H9 (cell line): ENCODE results near the gene OLIG1. TPM values are rescaled to one million over a fixed set of nuclear protein-coding genes. Genes with fewer than 3 reads are reported as not detected.

ENCODE experiments used
- DNase-seq: peaks from one replicate; pipeline ENCODE4 v3.0.0-alpha.2; 2017
- H2AFZ ChIP-seq: one replicate; pipeline ENCODE4 v1.6.1; 2013; ENCODE audit warnings: mild to moderate bottlenecking, low read length, control low read depth, moderate library complexity
- H2AK5ac ChIP-seq: 2 replicates; pipeline ENCODE4 v1.6.1; 2013; ENCODE audit warnings: low read length, control low read depth, mixed read lengths; ENCODE audit not compliant: insufficient read length
- H2BK120ac ChIP-seq: one replicate; pipeline ENCODE4 v1.6.1; 2013; ENCODE audit warnings: low read depth, mild to moderate bottlenecking, low read length, control low read depth, inconsistent platforms; ENCODE audit not compliant: poor library complexity, severe bottlenecking
- H2BK12ac ChIP-seq: 2 replicates; pipeline ENCODE4 v1.6.1; 2013; ENCODE audit warnings: low read length, control low read depth, mixed read lengths, low read depth; ENCODE audit not compliant: insufficient read length
- H2BK15ac ChIP-seq: 2 replicates; pipeline ENCODE4 v1.6.1; 2013; ENCODE audit warnings: low read depth, low read length, control low read depth
- H2BK20ac ChIP-seq: one replicate; pipeline ENCODE4 v1.6.1; 2013; ENCODE audit warnings: low read depth, mild to moderate bottlenecking, low read length, control low read depth, inconsistent platforms; ENCODE audit not compliant: poor library complexity, severe bottlenecking
- H2BK5ac ChIP-seq: 2 replicates; pipeline ENCODE4 v1.6.1; 2013; ENCODE audit warnings: low read length, control low read depth, mixed read lengths; ENCODE audit not compliant: insufficient read length
- H3K14ac ChIP-seq: 2 replicates; pipeline ENCODE4 v1.6.1; 2013; ENCODE audit warnings: low read length, control low read depth; ENCODE audit not compliant: insufficient read depth
- H3K18ac ChIP-seq: 2 replicates; pipeline ENCODE4 v1.6.1; 2013; ENCODE audit warnings: low read depth, mild to moderate bottlenecking, mixed read lengths, low read length, control low read depth; ENCODE audit not compliant: insufficient read length
- H3K23ac ChIP-seq: 2 replicates; pipeline ENCODE4 v1.6.1; 2013; ENCODE audit warnings: low read length, control low read depth, mixed read lengths, low read depth; ENCODE audit not compliant: insufficient read length
- H3K23me2 ChIP-seq: 2 replicates; pipeline ENCODE4 v1.6.1; 2013; ENCODE audit warnings: low read depth, mild to moderate bottlenecking, mixed read lengths, low read length, control low read depth; ENCODE audit not compliant: insufficient read length, poor library complexity, severe bottlenecking
- H3K27ac ChIP-seq: 2 replicates; pipeline ENCODE4 v1.5.1; 2013; ENCODE audit warnings: low read length, control low read depth, mixed read lengths, low read depth; ENCODE audit not compliant: insufficient read length
- H3K27me3 ChIP-seq: 2 replicates; pipeline ENCODE4 v1.6.1; 2013; ENCODE audit warnings: low read length, control low read depth, inconsistent platforms; ENCODE audit not compliant: insufficient read depth
- H3K4ac ChIP-seq: 2 replicates; pipeline ENCODE4 v1.6.1; 2013; ENCODE audit warnings: low read depth, mild to moderate bottlenecking, control low read depth, inconsistent platforms, low read length, moderate library complexity
- H3K4me1 ChIP-seq: 2 replicates; pipeline ENCODE4 v1.6.1; 2013; ENCODE audit warnings: low read length, control low read depth, inconsistent platforms; ENCODE audit not compliant: insufficient read depth
- H3K4me2 ChIP-seq: 2 replicates; pipeline ENCODE4 v1.6.1; 2013; ENCODE audit warnings: low read length, control low read depth, mixed read lengths; ENCODE audit not compliant: insufficient read length, insufficient read depth
- H3K56ac ChIP-seq: 2 replicates; pipeline ENCODE4 v1.6.1; 2013; ENCODE audit warnings: low read depth, mild to moderate bottlenecking, mixed read lengths, low read length, control low read depth; ENCODE audit not compliant: insufficient read length
- H3K79me1 ChIP-seq: 2 replicates; pipeline ENCODE4 v1.6.1; 2013; ENCODE audit warnings: low read depth, mild to moderate bottlenecking, moderate library complexity, low read length, control low read depth, inconsistent platforms; ENCODE audit not compliant: insufficient read depth, poor library complexity, severe bottlenecking
- H3K79me2 ChIP-seq: 2 replicates; pipeline ENCODE4 v1.6.1; 2013; ENCODE audit warnings: low read length, control low read depth, inconsistent platforms; ENCODE audit not compliant: insufficient read depth
- H3K9ac ChIP-seq: 2 replicates; pipeline ENCODE4 v1.6.1; 2013; ENCODE audit warnings: low read length, control low read depth, mixed read lengths; ENCODE audit not compliant: insufficient read length; ENCODE audit errors: extremely low read depth
- H3K9me3 ChIP-seq: one replicate; pipeline ENCODE4 v1.6.1; 2013; ENCODE audit warnings: low read depth, low read length, inconsistent platforms; ENCODE audit not compliant: control insufficient read depth
- H3T11ph ChIP-seq: one replicate; pipeline ENCODE4 v1.6.1; 2013; ENCODE audit warnings: mild to moderate bottlenecking, low read length, control low read depth, inconsistent platforms
- H4K20me1 ChIP-seq: one replicate; pipeline ENCODE4 v1.6.1; 2013; ENCODE audit not compliant: control insufficient read depth, insufficient read length, insufficient read depth
- H4K5ac ChIP-seq: 2 replicates; pipeline ENCODE4 v1.6.1; 2013; ENCODE audit warnings: low read depth, mild to moderate bottlenecking, mixed read lengths, low read length, control low read depth; ENCODE audit not compliant: insufficient read length
- H4K8ac ChIP-seq: replicated peaks from 2 replicates; pipeline ENCODE4 v1.6.1; 2013; ENCODE audit warnings: low read length, control low read depth, mixed read lengths, low read depth; ENCODE audit not compliant: insufficient read length
- H4K91ac ChIP-seq: 2 replicates; pipeline ENCODE4 v1.6.1; 2013; ENCODE audit warnings: low read depth, mild to moderate bottlenecking, moderate library complexity, mixed read lengths, low read length, control low read depth; ENCODE audit not compliant: insufficient read length
- H3K27ac Mint-ChIP-seq, 3 experiments: 2 replicates in 2 of 3; 3 replicates in 1 of 3; pipeline ENCODE4 v1.8.0; 2020 to 2021; ENCODE audit warnings: mixed read lengths in 3 of 3, mild to moderate bottlenecking in 1 of 3, moderate library complexity in 1 of 3
- H3K27me3 Mint-ChIP-seq: 2 replicates; pipeline ENCODE4 v1.8.0; 2021; ENCODE audit warnings: low read depth, mild to moderate bottlenecking, moderate library complexity, mixed read lengths
- H3K36me3 Mint-ChIP-seq, 3 experiments: 2 replicates in 2 of 3; 3 replicates in 1 of 3; pipeline ENCODE4 v1.8.0; 2020 to 2021; ENCODE audit warnings: low read depth in 3 of 3, mixed read lengths in 3 of 3; ENCODE audit not compliant: insufficient read depth in 1 of 3
- H3K4me1 Mint-ChIP-seq, 2 experiments: 2 replicates each; pipeline ENCODE4 v1.8.0; 2020; ENCODE audit warnings: mixed read lengths in 2 of 2
- H3K4me3 Mint-ChIP-seq, 2 experiments: 2 replicates in 1 of 2; 3 replicates in 1 of 2; pipeline ENCODE4 v1.8.0; 2020 to 2021; ENCODE audit warnings: mild to moderate bottlenecking in 2 of 2, mixed read lengths in 2 of 2, moderate library complexity in 1 of 2
- H3K9me3 Mint-ChIP-seq, 2 experiments: 2 replicates in 1 of 2; 3 replicates in 1 of 2; pipeline ENCODE4 v1.8.0; 2020; ENCODE audit warnings: mild to moderate bottlenecking in 2 of 2, mixed read lengths in 2 of 2, moderate library complexity in 1 of 2
- CTCF ChIP-seq: fragments of 200-600 bp; sonication (generic); conservative IDR thresholded peaks from 3 replicates; pipeline ENCODE4 v1.8.0; 2021; ENCODE audit warnings: antibody characterized with exemption, mild to moderate bottlenecking
- WGBS: extraction: QIAGEN DNeasy Blood & Tissue Kit; methylation state at CpG from one replicate; pipeline ENCODE4 v1.1.7; 2013; ENCODE audit warnings: missing lambda C conversion rate, low lambda C conversion rate, mixed read lengths; ENCODE audit not compliant: insufficient read length; ENCODE audit errors: extremely low coverage; 5-methylcytosine and 5-hydroxymethylcytosine counted together
- total RNA-seq: library from RNA; stranded (reverse); gene quantifications from 2 replicates; pipeline ENCODE4 v1.2.1, GENCODE V29; 2021

Gene OLIG1
- total RNA-seq, 1 experiment from 2014 or later, result 0.31 TPM

GRCh38 chr21:33063375-33063883 lies 6.5 kb upstream of the OLIG1 start:
- Histone ChIP-seq H3T11ph (no peak overlapping the region), H3K9ac (no peak overlapping the region), H3K4me1 (no peaks in the 10 kb centered on the region; the same call in 1 of the 2 replicates), H3K18ac (no peak overlapping the region), H3K56ac (no peak overlapping the region), H3K4ac (no peak overlapping the region), H2BK5ac (no peak overlapping the region), H3K9me3 (no peaks in the 10 kb centered on the region), H4K20me1 (no peaks in the 10 kb centered on the region), H2BK20ac (no peak overlapping the region), H4K91ac (no peak overlapping the region), H3K27ac (no peak overlapping the region), H3K23me2 (no peaks in the 10 kb centered on the region), H3K79me1 (no peaks in the 10 kb centered on the region), H2AK5ac (no peak overlapping the region), H3K79me2 (no peaks in the 10 kb centered on the region), H2BK15ac (no peak overlapping the region), H3K14ac (no peak overlapping the region), H3K23ac (no peak overlapping the region), H4K5ac (no peak overlapping the region), H4K8ac (no peak overlapping the region), H3K27me3 (peaks cover 28% of the 10 kb centered on the region), H2BK12ac (no peak overlapping the region), H2AFZ (no peak overlapping the region), H2BK120ac (no peak overlapping the region), H3K4me2 (no peak overlapping the region)
- H3K27ac Mint-ChIP-seq, result no peak overlapping the region
- no peak for TF ChIP-seq CTCF
- H3K9me3 Mint-ChIP-seq, result peaks cover 0 to under 1% of the 10 kb centered on the region in 2 experiments; a peak in 1 of 5 replicates
- H3K4me1 Mint-ChIP-seq, result peaks cover 11 to 17% of the 10 kb centered on the region in 2 experiments
- no peak overlapping the region for H3K4me3 Mint-ChIP-seq
- no peaks in the 10 kb centered on the region for H3K36me3 Mint-ChIP-seq
- WGBS, result no CpG with 5 or more reads among the region's 5 CpGs
- no peak for DNase-seq
- peaks cover 94% of the 10 kb centered on the region for H3K27me3 Mint-ChIP-seq
